Neural crest cell (in vitro differentiated cells): ENCODE data around the gene TIGD1. TPM values are rescaled to one million over a fixed set of nuclear protein-coding genes. Genes with fewer than 3 reads are reported as not detected.

Source experiments
- DNase-seq: peaks from one replicate; pipeline ENCODE4 v3.0.0; 2021; ENCODE audit warnings: low read depth, mixed read lengths, low spot score
- H3K27ac Mint-ChIP-seq: one replicate; pipeline ENCODE4 v1.8.0; 2021; ENCODE audit warnings: mild to moderate bottlenecking, mixed read lengths; ENCODE audit not compliant: unreplicated experiment
- H3K27me3 Mint-ChIP-seq: 2 replicates; pipeline ENCODE4 v1.8.0; 2021; ENCODE audit warnings: low read depth, mild to moderate bottlenecking, mixed read lengths
- H3K36me3 Mint-ChIP-seq: 2 replicates; pipeline ENCODE4 v1.8.0; 2021; ENCODE audit warnings: low read depth, mild to moderate bottlenecking, mixed read lengths
- H3K4me1 Mint-ChIP-seq: 2 replicates; pipeline ENCODE4 v1.8.0; 2021; ENCODE audit warnings: mixed read lengths
- H3K4me3 Mint-ChIP-seq: one replicate; pipeline ENCODE4 v1.8.0; 2021; ENCODE audit warnings: mild to moderate bottlenecking, mixed read lengths
- H3K9me3 Mint-ChIP-seq: 2 replicates; pipeline ENCODE4 v1.8.0; 2021; ENCODE audit warnings: mixed read lengths
- total RNA-seq: library from RNA; stranded (reverse); gene quantifications from 2 replicates; pipeline ENCODE4 v1.2.1, GENCODE V29; 2021
- TF ChIP-seq, protein P1 (sequence below): fragments of 200-600 bp; sonication (generic); conservative IDR thresholded peaks from 2 replicates; pipeline ENCODE4 v1.5.0; 2021; ENCODE audit warnings: antibody characterized with exemption, mild to moderate bottlenecking

TIGD1 gene
- total RNA-seq, 1 donor from 2014 or later: 11.8 TPM

DNA sequence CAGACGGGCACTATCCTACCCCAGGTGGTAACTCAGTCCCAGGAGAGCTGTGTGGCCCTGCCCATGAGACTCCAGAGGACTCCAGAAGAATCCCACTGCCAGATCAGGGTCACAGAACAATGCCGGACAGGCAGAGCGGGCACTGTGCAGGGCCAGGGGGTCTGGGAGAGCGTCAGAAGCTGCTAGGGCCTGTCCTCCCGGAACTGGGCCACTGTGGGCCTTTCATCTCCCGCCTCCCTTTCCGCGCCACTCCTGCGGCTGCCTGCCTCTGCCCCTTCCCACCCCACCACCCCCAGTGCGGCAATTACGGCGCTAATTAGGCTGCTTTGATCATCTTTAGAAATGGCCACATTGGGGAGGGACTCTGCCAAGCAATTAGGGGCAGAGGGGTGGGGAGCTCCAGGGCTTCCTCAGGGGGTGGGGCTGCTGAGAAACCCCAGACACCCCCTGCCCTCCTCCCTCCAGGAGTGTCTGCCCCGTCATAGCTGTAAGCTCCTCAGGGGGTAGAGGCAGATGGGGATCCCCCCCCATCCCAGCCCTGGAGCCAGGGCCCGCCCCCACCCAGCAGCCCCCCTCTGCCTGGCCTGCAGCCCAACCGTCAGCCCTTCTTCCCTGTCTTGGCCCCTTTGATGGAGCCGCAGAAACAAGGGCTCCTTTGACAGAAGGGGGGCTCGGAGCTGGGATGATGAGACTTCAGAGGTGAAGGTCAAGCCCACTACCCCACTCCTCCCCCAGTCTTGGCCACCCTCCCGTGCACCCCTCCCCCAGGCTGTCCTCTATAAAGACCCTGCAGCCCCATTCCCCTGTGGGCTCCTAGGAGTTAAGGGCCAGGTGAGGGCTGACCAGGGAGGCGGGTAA lies 30.5 kb downstream of the TIGD1 start, which contains the start of gene PRSS56:
PRSS56 (plus strand) TSS at position 808 of the 858 bp plus-strand sequence. CDS start 211 bp downstream, outside the sequence.
- Mint-ChIP-seq H3K4me1 (peaks cover 47% of the 10 kb centered on the region), H3K27me3 (peaks cover 34% of the 10 kb centered on the region), H3K27ac (peak within 1 kb of the TSS; percentile 88), H3K9me3 (no peaks in the 10 kb centered on the region), H3K36me3 (no peaks in the 10 kb centered on the region), H3K4me3 (peak within 1 kb of the TSS; percentile 89)
- peak; percentile 48 for DNase-seq
- TF ChIP-seq, protein P1, sequence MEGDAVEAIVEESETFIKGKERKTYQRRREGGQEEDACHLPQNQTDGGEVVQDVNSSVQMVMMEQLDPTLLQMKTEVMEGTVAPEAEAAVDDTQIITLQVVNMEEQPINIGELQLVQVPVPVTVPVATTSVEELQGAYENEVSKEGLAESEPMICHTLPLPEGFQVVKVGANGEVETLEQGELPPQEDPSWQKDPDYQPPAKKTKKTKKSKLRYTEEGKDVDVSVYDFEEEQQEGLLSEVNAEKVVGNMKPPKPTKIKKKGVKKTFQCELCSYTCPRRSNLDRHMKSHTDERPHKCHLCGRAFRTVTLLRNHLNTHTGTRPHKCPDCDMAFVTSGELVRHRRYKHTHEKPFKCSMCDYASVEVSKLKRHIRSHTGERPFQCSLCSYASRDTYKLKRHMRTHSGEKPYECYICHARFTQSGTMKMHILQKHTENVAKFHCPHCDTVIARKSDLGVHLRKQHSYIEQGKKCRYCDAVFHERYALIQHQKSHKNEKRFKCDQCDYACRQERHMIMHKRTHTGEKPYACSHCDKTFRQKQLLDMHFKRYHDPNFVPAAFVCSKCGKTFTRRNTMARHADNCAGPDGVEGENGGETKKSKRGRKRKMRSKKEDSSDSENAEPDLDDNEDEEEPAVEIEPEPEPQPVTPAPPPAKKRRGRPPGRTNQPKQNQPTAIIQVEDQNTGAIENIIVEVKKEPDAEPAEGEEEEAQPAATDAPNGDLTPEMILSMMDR: no peak

DNA sequence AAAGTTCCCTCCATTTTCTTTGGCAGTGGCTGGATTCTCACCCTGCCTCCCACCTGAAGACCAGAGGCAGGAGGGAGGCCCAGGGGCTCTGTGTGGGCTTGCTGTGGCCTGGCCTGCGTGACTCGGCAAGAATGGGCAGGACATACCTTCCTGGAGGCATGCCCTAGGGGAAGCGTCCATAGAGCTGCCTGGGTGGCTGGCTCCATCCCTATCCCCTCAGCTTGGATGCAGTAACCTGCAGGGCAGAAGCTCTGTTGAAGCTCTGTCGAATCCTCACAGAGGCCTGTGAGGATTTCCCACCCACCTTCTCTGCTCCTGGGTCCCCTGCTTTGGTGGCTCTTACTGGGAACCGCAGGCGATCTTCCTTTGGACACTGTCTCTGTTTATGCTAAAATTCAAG lies 31.5 kb downstream of the TIGD1 start:
- no peak for DNase-seq
- Mint-ChIP-seq H3K4me3 (peak overlapping the region; percentile 56), H3K9me3 (no peaks in the 10 kb centered on the region), H3K36me3 (no peaks in the 10 kb centered on the region), H3K27me3 (peaks cover 29% of the 10 kb centered on the region), H3K27ac (no peak overlapping the region), H3K4me1 (peaks cover 47% of the 10 kb centered on the region)
- TF ChIP-seq, protein P1: no peak

DNA sequence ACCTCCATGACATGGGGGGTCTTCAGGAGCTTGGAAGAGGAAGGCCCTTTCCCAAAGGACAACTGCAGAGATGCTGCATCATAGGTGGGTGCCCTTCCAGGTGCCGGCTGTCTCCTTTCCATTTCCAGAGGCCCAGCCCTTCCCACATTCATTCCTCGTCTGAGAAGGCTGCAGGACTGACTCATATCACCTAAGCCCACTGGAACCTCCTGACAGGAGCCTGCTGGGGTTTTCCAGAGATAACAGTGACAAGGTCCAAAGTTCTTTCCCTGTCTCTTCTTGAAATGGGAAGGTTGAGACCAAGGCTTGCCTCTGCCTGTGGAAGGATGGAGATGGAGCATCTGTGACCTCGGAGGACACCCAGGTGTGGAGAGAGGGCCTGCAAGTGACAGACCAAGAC lies 33.8 kb downstream of the TIGD1 start:
- no peak for DNase-seq
- TF ChIP-seq, protein P1: no peak
- Mint-ChIP-seq H3K9me3 (no peaks in the 10 kb centered on the region), H3K27ac (no peak overlapping the region), H3K36me3 (no peaks in the 10 kb centered on the region), H3K4me1 (peaks cover 54% of the 10 kb centered on the region), H3K4me3 (no peak overlapping the region), H3K27me3 (peaks cover 15% of the 10 kb centered on the region)

DNA sequence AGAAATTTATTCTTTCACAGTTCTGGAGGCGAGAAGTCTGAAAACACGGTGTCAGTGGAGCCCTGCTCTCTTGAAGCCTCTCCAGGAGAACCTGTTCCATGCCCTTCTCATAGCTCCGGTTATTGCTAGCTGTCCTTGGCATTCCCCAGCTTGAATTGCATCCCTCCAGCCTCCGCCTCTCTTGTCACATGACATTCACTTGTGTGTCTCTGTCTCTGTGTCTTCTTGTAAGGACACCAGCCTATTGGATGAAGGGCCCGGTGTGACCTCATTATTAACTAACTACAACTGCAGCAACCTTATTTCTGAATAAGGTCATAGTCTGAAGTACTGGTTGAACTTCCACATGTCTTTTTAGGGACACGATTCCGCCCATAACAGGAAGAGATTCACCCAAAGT lies 34.7 kb downstream of the TIGD1 start:
- peaks cover 50% of the 10 kb centered on the region for H3K4me1 Mint-ChIP-seq
- peaks cover 7% of the 10 kb centered on the region for H3K27me3 Mint-ChIP-seq
- H3K4me3 Mint-ChIP-seq: no peak overlapping the region
- DNase-seq: no peak
- H3K36me3 Mint-ChIP-seq: no peaks in the 10 kb centered on the region
- H3K27ac Mint-ChIP-seq: no peak overlapping the region
- TF ChIP-seq, protein P1: no peak
- H3K9me3 Mint-ChIP-seq: no peaks in the 10 kb centered on the region

DNA sequence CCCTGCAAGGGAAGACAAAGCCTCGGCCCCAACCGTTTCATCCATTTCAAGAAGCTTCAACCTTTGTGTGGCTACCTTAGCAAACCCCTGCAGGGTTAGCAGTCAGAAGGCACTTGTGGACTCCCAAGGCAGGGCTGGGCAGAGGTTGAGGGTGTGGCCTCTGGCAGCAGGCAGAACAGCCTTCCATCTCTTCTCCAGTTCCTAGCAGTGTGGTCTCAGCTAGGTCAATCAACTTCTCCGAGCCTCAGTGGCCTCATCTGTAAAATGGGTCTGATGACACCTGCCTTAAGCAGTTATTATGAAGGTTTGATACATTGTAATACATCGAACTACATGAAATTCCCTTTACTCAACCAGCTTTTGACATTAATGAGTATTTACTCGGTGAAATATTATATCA lies 37.0 kb downstream of the TIGD1 start:
- H3K9me3 Mint-ChIP-seq: no peaks in the 10 kb centered on the region
- H3K4me3 Mint-ChIP-seq: no peak overlapping the region
- H3K4me1 Mint-ChIP-seq: peaks cover 31% of the 10 kb centered on the region
- TF ChIP-seq, protein P1: no peak
- no peaks in the 10 kb centered on the region for H3K36me3 Mint-ChIP-seq
- no peaks in the 10 kb centered on the region for H3K27me3 Mint-ChIP-seq
- DNase-seq: no peak
- no peak overlapping the region for H3K27ac Mint-ChIP-seq
